ENCODE measurements around the gene EHBP1L1.

DNA sequence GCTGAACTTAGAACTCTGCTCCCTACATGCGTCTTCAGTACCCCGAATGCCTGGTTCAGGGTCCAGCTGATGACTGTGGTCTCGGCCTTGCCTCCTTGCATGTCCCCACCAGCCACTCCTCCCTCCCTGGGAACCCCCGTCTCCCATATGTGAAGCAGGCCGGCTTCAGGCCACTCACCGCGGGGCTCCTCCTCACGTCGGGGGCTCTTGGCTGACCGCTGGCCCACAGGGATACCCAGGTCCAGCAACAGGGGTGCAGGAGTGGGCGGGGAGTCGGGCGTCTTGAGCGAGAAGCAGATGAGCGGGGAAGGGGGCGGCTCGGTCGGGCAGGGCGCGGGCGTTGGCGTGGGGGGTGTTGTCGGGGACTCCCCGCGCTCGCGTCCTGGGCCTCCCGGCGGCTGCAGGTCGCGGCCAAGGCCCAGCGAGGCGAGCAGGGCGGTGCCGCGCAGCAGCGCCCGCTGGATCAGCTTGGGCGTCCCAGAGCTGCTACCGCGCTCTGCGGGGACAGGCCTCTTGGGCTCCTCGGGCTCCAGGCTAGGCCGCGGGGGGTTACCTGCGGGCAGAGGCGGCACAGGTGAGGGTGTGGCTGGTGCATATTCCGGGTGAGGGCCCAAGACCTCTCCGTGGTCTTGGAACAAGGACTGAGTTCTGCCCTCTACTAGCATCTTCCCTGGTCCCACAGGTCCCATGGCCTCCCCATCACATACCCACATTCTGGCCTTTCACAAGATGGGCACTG, 23.5 kb downstream of the EHBP1L1 start:
- TF ChIP-seq, protein P1, sequence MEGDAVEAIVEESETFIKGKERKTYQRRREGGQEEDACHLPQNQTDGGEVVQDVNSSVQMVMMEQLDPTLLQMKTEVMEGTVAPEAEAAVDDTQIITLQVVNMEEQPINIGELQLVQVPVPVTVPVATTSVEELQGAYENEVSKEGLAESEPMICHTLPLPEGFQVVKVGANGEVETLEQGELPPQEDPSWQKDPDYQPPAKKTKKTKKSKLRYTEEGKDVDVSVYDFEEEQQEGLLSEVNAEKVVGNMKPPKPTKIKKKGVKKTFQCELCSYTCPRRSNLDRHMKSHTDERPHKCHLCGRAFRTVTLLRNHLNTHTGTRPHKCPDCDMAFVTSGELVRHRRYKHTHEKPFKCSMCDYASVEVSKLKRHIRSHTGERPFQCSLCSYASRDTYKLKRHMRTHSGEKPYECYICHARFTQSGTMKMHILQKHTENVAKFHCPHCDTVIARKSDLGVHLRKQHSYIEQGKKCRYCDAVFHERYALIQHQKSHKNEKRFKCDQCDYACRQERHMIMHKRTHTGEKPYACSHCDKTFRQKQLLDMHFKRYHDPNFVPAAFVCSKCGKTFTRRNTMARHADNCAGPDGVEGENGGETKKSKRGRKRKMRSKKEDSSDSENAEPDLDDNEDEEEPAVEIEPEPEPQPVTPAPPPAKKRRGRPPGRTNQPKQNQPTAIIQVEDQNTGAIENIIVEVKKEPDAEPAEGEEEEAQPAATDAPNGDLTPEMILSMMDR (conservative IDR thresholded peaks at IDR 0.05 in 1 of 2, IDR thresholded peaks at IDR 0.05 in 1 of 2; ENCODE audit: low read depth in 1 of 2, low read length in 2 of 2): no peak
- no peak for TF ChIP-seq EZH2 (IDR thresholded peaks at IDR 0.05; ENCODE audit: low read length, missing control alignments)

All from fibroblast of lung (primary cell).